GM23248 (cell line): Measurements from ENCODE around the gene ATP8B2.
"Not testable (repeated sequence)": the region's sequence is repeated elsewhere in the genome, so short reads cannot be mapped to it uniquely, and the experiment has no call there.

ENCODE experiments used
- EZH2 ChIP-seq: fragments of 200-600 bp; sonication (generic); IDR thresholded peaks from 2 replicates; pipeline ENCODE4 v1.6.1; 2018; ENCODE audit warnings: antibody characterized with exemption, mild to moderate bottlenecking; ENCODE audit not compliant: insufficient read depth, poor library complexity, severe bottlenecking
- EZH2phosphoT487 ChIP-seq: fragments of 200-600 bp; sonication (generic); IDR thresholded peaks from 2 replicates; pipeline ENCODE4 v1.6.1; 2018; ENCODE audit warnings: antibody characterized with exemption, moderate library complexity, mild to moderate bottlenecking, low read depth; ENCODE audit not compliant: insufficient read depth

DNA sequence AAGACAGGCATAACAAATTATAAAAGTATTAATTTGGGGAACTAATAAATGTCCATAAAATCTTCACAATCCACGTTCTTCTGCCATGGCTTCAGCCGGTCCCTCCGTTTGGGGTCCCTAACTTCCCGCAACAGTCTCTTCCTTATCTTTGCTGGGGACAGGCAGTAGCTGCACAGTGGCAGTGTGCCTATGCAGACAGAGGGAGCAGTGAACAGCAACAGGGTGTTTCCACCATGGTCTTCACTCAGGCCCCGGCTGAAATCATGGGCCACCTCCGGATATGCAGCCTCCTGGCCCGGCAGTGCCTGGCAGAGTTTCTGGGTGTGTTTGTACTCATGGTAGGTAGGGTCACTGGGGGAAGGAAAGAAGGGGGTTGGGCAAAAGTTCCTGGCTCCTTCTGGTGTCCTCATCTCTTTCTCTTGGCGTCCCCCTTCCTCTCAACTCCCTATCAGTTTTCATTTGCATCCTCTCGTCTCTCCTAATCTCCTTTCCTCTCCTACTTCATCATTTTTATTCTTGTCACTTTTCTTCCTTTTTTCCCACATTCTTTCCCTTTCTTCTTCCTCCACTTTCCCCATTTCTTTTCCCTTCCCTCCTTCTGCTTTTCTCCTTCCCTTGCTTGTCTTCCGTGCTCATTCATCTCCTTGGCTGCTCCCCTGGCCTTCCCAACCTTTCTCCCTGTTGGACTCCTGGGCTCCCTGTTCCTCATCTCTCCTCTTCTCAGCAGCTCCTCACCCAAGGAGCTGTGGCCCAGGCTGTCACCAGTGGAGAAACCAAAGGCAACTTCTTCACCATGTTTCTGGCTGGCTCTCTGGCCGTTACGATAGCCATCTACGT lies 12.9 kb upstream of the ATP8B2 start:
- not testable (repeated sequence) for TF ChIP-seq EZH2phosphoT487, EZH2
